ENCODE measurements around the gene DEAF1. TPM values are rescaled to one million over a fixed set of nuclear protein-coding genes. Genes with fewer than 3 reads are reported as not detected.

The DEAF1 gene
- total and polyA plus RNA-seq, 2 experiments from 2014 or later = 42.6 to 47.8 TPM

GRCh38 chr11:643849-644738 is 50.9 kb downstream of the DEAF1 start:
- no peak overlapping the region for H2AFZ ChIP-seq
- H3F3A ChIP-seq (replicated peaks; ENCODE audit: low read depth) = peaks cover 7% of the 10 kb centered on the region; the same call in 1 of the 2 replicates
- H3K79me2 ChIP-seq (replicated peaks; ENCODE audit: insufficient read depth) = no peaks in the 10 kb centered on the region
- no peak for DNase-seq (ENCODE audit: low spot score)
- H3K4me3 ChIP-seq = no peak overlapping the region
- H3K4me1 ChIP-seq (ENCODE audit: insufficient read depth) = peaks cover 7% of the 10 kb centered on the region; the same call in 1 of the 2 replicates
- H3K9me3 Mint-ChIP-seq = no peaks in the 10 kb centered on the region
- peaks cover 31% of the 10 kb centered on the region for H3K27me3 Mint-ChIP-seq (ENCODE audit: insufficient read depth, low read depth, poor library complexity)
- no peaks in the 10 kb centered on the region for H3K9me2 ChIP-seq (ENCODE audit: insufficient read depth)
- no peak overlapping the region for H3K27ac Mint-ChIP-seq
- TF ChIP-seq CREB1 (CRISPR knock-in tag; IDR thresholded peaks at IDR 0.05; ENCODE audit: low read depth) (no peak), JUNB (IDR thresholded peaks at IDR 0.05; ENCODE audit: unreplicated experiment) (no peak), STAT1 (IDR thresholded peaks at IDR 0.05; ENCODE audit: unreplicated experiment) (no peak), ETS1 (IDR thresholded peaks at IDR 0.05) (no peak), ZNF331 (CRISPR knock-in tag; IDR thresholded peaks at IDR 0.05; ENCODE audit: low read depth) (no peak), ZNF114 (CRISPR knock-in tag; IDR thresholded peaks at IDR 0.05) (no peak), NANOG (IDR thresholded peaks at IDR 0.05; ENCODE audit: borderline replicate concordance) (no peak), EZH2 (IDR thresholded peaks at IDR 0.05; ENCODE audit: low read depth, unreplicated experiment) (no peak), ZNF462 (CRISPR knock-in tag; IDR thresholded peaks at IDR 0.05) (no peak), EZH2phosphoT487 (IDR thresholded peaks at IDR 0.05; ENCODE audit: unreplicated experiment) (no peak), POLR2AphosphoS5 (IDR thresholded peaks at IDR 0.05; ENCODE audit: low read depth) (no peak)
- TF ChIP-seq, protein P1, sequence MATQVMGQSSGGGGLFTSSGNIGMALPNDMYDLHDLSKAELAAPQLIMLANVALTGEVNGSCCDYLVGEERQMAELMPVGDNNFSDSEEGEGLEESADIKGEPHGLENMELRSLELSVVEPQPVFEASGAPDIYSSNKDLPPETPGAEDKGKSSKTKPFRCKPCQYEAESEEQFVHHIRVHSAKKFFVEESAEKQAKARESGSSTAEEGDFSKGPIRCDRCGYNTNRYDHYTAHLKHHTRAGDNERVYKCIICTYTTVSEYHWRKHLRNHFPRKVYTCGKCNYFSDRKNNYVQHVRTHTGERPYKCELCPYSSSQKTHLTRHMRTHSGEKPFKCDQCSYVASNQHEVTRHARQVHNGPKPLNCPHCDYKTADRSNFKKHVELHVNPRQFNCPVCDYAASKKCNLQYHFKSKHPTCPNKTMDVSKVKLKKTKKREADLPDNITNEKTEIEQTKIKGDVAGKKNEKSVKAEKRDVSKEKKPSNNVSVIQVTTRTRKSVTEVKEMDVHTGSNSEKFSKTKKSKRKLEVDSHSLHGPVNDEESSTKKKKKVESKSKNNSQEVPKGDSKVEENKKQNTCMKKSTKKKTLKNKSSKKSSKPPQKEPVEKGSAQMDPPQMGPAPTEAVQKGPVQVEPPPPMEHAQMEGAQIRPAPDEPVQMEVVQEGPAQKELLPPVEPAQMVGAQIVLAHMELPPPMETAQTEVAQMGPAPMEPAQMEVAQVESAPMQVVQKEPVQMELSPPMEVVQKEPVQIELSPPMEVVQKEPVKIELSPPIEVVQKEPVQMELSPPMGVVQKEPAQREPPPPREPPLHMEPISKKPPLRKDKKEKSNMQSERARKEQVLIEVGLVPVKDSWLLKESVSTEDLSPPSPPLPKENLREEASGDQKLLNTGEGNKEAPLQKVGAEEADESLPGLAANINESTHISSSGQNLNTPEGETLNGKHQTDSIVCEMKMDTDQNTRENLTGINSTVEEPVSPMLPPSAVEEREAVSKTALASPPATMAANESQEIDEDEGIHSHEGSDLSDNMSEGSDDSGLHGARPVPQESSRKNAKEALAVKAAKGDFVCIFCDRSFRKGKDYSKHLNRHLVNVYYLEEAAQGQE (IDR thresholded peaks at IDR 0.05; ENCODE audit: unreplicated experiment) = no peak
- TF ChIP-seq, protein P2, sequence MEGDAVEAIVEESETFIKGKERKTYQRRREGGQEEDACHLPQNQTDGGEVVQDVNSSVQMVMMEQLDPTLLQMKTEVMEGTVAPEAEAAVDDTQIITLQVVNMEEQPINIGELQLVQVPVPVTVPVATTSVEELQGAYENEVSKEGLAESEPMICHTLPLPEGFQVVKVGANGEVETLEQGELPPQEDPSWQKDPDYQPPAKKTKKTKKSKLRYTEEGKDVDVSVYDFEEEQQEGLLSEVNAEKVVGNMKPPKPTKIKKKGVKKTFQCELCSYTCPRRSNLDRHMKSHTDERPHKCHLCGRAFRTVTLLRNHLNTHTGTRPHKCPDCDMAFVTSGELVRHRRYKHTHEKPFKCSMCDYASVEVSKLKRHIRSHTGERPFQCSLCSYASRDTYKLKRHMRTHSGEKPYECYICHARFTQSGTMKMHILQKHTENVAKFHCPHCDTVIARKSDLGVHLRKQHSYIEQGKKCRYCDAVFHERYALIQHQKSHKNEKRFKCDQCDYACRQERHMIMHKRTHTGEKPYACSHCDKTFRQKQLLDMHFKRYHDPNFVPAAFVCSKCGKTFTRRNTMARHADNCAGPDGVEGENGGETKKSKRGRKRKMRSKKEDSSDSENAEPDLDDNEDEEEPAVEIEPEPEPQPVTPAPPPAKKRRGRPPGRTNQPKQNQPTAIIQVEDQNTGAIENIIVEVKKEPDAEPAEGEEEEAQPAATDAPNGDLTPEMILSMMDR (conservative IDR thresholded peaks at IDR 0.05; ENCODE audit: low read depth in 2 of 2) = no peak
- ATAC-seq = no peak
- H3K27me3 ChIP-seq (ENCODE audit: insufficient read depth) = peaks cover 20% of the 10 kb centered on the region
- H3K4me1 Mint-ChIP-seq = peaks cover 10% of the 10 kb centered on the region; the same call in 2 of the 3 replicates
- H3K36me3 ChIP-seq (ENCODE audit: insufficient read depth) = no peaks in the 10 kb centered on the region
- H3K4me2 ChIP-seq = no peak overlapping the region
- H3K36me3 Mint-ChIP-seq (ENCODE audit: low read depth) = peaks cover 19% of the 10 kb centered on the region; the same call in 2 of the 3 replicates
- H3K27ac ChIP-seq (ENCODE audit: low read depth) = no peak overlapping the region
- no peaks in the 10 kb centered on the region for H4K20me1 ChIP-seq (replicated peaks; ENCODE audit: insufficient read depth)
- no peak overlapping the region for H3K4me3 Mint-ChIP-seq

Data from GM23338 (cell line).